Measurements from ENCODE around the gene TKTL1. TPM values are rescaled to one million over a fixed set of nuclear protein-coding genes. Genes with fewer than 3 reads are reported as not detected.
"Not testable (repeated sequence)": the region's sequence is repeated elsewhere in the genome, so short reads cannot be mapped to it uniquely, and the experiment has no call there.

The TKTL1 gene
- total RNA-seq, 1 experiment from 2014 or later, result not detected

DNA sequence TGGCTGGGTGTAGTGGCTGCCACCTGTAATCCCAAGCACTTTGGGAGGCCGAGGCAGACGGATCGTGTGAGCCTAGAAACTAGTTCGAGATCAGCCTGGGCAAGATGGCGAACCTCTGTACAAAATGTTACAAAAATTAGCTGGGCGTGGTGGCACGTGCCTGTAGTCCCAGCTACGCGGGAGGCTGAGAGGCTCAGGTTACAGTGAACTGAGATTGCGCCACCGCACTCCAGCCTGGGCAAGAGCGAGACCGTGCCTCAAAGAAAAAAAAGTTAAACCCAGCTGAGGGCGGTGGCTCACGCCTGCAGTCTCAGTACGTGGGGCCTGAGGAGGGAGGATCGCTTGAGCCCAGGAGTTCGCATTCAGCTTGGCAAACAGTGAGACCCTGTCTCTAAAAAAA lies 1.1 kb downstream of the TKTL1 start:
- no peak for DNase-seq (ENCODE audit: low spot score)
- no peak for TF ChIP-seq EZH2 (IDR thresholded peaks at IDR 0.05; ENCODE audit: borderline replicate concordance, low read depth, low read length, poor library complexity, severe bottlenecking)
- TF ChIP-seq, protein P1, sequence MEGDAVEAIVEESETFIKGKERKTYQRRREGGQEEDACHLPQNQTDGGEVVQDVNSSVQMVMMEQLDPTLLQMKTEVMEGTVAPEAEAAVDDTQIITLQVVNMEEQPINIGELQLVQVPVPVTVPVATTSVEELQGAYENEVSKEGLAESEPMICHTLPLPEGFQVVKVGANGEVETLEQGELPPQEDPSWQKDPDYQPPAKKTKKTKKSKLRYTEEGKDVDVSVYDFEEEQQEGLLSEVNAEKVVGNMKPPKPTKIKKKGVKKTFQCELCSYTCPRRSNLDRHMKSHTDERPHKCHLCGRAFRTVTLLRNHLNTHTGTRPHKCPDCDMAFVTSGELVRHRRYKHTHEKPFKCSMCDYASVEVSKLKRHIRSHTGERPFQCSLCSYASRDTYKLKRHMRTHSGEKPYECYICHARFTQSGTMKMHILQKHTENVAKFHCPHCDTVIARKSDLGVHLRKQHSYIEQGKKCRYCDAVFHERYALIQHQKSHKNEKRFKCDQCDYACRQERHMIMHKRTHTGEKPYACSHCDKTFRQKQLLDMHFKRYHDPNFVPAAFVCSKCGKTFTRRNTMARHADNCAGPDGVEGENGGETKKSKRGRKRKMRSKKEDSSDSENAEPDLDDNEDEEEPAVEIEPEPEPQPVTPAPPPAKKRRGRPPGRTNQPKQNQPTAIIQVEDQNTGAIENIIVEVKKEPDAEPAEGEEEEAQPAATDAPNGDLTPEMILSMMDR (conservative IDR thresholded peaks at IDR 0.05; ENCODE audit: low read depth, low read length), result no peak
- Histone ChIP-seq H3K36me3 (ENCODE audit: insufficient read depth, low read length, poor library complexity, severe bottlenecking) (no peaks in the 10 kb centered on the region), H3K9me3 (ENCODE audit: low read depth, low read length, poor library complexity, severe bottlenecking) (no peaks in the 10 kb centered on the region), H3K27ac (ENCODE audit: low read depth, low read length, poor library complexity, severe bottlenecking) (no peak overlapping the region), H3K27me3 (replicated peaks; ENCODE audit: insufficient read depth, low read depth, low read length, poor library complexity) (no peaks in the 10 kb centered on the region), H3K4me3 (ENCODE audit: low read depth, low read length, poor library complexity, severe bottlenecking) (no peak overlapping the region), H3K4me1 (ENCODE audit: insufficient read depth, low read length, poor library complexity, severe bottlenecking) (no peaks in the 10 kb centered on the region)
- intact Hi-C loops (cut with micrococcal nuclease; ENCODE audit: unreplicated experiment), result no loop called here
- BruUV-seq (replicated peaks), result no TSS peak
- ChIA-PET CTCF (no interaction called here), POLR2A (ENCODE audit: low non-redundant PET) (no interaction called here)

DNA sequence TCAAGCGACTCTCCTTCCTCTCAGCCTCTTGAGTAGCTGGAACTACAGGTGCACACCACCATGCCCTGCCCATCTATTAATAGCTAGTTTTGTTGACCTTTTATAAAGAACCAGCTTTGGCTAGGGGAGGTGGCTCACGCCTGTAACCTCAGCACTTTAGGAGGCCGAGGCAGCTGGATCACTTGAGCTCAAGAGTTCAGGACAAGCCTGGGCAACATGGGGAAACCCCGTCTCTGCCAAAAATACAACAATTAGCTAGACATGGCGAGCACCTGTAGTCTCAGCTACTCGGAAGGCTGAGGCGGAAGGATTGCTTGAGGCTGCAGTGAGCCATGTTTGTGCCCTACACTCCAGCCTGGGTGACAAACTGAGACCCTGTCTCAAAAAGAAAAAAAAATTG lies 2.7 kb downstream of the TKTL1 start:
- no peaks in the 10 kb centered on the region for H3K4me1 ChIP-seq (ENCODE audit: insufficient read depth, low read length, poor library complexity, severe bottlenecking)
- H3K27me3 ChIP-seq (replicated peaks; ENCODE audit: insufficient read depth, low read depth, low read length, poor library complexity), result no peaks in the 10 kb centered on the region
- no peaks in the 10 kb centered on the region for H3K36me3 ChIP-seq (ENCODE audit: insufficient read depth, low read length, poor library complexity, severe bottlenecking)
- H3K9me3 ChIP-seq (ENCODE audit: low read depth, low read length, poor library complexity, severe bottlenecking), result no peaks in the 10 kb centered on the region
- intact Hi-C loops (cut with micrococcal nuclease; ENCODE audit: unreplicated experiment), result no loop called here
- DNase-seq (ENCODE audit: low spot score), result no peak
- no peak overlapping the region for H3K27ac ChIP-seq (ENCODE audit: low read depth, low read length, poor library complexity, severe bottlenecking)
- CTCF ChIA-PET, result no interaction called here
- no peak for TF ChIP-seq EZH2 (IDR thresholded peaks at IDR 0.05; ENCODE audit: borderline replicate concordance, low read depth, low read length, poor library complexity, severe bottlenecking)
- TF ChIP-seq, protein P1 (conservative IDR thresholded peaks at IDR 0.05; ENCODE audit: low read depth, low read length), result no peak
- POLR2A ChIA-PET (ENCODE audit: low non-redundant PET), result no interaction called here
- no peak overlapping the region for H3K4me3 ChIP-seq (ENCODE audit: low read depth, low read length, poor library complexity, severe bottlenecking)
- no TSS peak for BruUV-seq (replicated peaks)

DNA sequence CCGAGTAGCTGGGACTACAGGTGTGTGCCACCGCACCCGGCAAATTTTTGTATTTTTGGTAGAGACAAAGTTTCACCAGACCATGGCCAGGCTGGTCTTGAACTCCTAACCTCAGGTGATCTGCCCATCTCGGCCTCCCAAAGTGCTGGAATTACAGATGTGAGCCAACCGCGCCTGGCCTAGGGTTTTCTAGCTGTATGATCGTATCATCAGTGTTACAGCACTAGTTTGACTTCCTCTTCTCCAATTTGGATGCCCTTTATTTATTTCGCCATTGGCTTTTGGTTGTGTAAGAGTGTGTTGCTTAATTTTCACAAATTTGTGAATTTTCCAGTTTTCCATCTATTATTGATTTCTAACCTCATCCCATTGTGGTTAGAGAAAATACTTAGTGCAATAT lies 5.2 kb downstream of the TKTL1 start:
- intact Hi-C loops (cut with micrococcal nuclease; ENCODE audit: unreplicated experiment), result no loop called here
- no peaks in the 10 kb centered on the region for H3K27me3 ChIP-seq (replicated peaks; ENCODE audit: insufficient read depth, low read depth, low read length, poor library complexity)
- no peak for TF ChIP-seq EZH2 (IDR thresholded peaks at IDR 0.05; ENCODE audit: borderline replicate concordance, low read depth, low read length, poor library complexity, severe bottlenecking)
- TF ChIP-seq, protein P1 (conservative IDR thresholded peaks at IDR 0.05; ENCODE audit: low read depth, low read length), result no peak
- H3K36me3 ChIP-seq (ENCODE audit: insufficient read depth, low read length, poor library complexity, severe bottlenecking), result no peaks in the 10 kb centered on the region
- H3K9me3 ChIP-seq (ENCODE audit: low read depth, low read length, poor library complexity, severe bottlenecking), result no peaks in the 10 kb centered on the region
- DNase-seq (ENCODE audit: low spot score), result no peak
- H3K4me1 ChIP-seq (ENCODE audit: insufficient read depth, low read length, poor library complexity, severe bottlenecking), result no peaks in the 10 kb centered on the region
- CTCF ChIA-PET, result no interaction called here
- POLR2A ChIA-PET (ENCODE audit: low non-redundant PET), result no interaction called here
- BruUV-seq (replicated peaks), result no TSS peak
- no peak overlapping the region for H3K4me3 ChIP-seq (ENCODE audit: low read depth, low read length, poor library complexity, severe bottlenecking)
- no peak overlapping the region for H3K27ac ChIP-seq (ENCODE audit: low read depth, low read length, poor library complexity, severe bottlenecking)

DNA sequence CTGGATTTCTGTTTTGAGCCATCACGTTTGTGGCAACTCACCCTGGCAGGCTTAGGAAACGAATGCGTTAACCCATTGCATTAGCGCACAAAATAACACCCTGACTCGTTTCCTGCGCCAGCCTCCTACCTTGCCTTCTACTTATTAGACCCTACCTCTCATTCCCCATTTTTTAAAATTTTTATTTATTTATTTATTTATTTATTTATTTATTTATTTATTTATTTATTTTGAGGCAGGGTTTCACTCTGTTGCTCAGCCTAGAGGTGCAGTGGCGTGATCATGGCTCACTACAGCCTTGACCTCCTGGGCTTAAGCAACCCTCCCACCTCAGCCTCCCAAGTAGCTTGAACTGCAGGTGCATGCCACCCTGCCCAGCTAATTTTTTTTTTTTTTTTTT lies 7.4 kb downstream of the TKTL1 start:
- DNase-seq (ENCODE audit: low spot score); H3K9me3 ChIP-seq (ENCODE audit: low read depth, low read length, poor library complexity, severe bottlenecking); intact Hi-C loops (cut with micrococcal nuclease; ENCODE audit: unreplicated experiment); H3K4me3 ChIP-seq (ENCODE audit: low read depth, low read length, poor library complexity, severe bottlenecking); POLR2A ChIA-PET (ENCODE audit: low non-redundant PET); BruUV-seq (replicated peaks); H3K4me1 ChIP-seq (ENCODE audit: insufficient read depth, low read length, poor library complexity, severe bottlenecking); H3K36me3 ChIP-seq (ENCODE audit: insufficient read depth, low read length, poor library complexity, severe bottlenecking); H3K27me3 ChIP-seq (replicated peaks; ENCODE audit: insufficient read depth, low read depth, low read length, poor library complexity); H3K27ac ChIP-seq (ENCODE audit: low read depth, low read length, poor library complexity, severe bottlenecking): not testable (repeated sequence)
- CTCF ChIA-PET, result interaction anchor here (0.7 kb wide), 1 partner anchor 27 kb away, joined by 10 read pairs; no protein-coding TSS in a partner anchor

Measured in A673 (cell line).